MM.1S (cell line): ENCODE results near the gene MRPL20.

ENCODE experiments used
- CTCF ChIP-seq: fragments of 300-600 bp; sonication (generic); IDR thresholded peaks from 2 replicates; pipeline ENCODE4 v1.5.1; 2016; ENCODE audit warnings: antibody characterized with exemption, low read length, mixed read lengths
- EZH2 ChIP-seq: fragments of 300-600 bp; sonication (generic); optimal IDR thresholded peaks from 2 replicates; pipeline ENCODE3; 2017; ENCODE audit warnings: low read depth, mild to moderate bottlenecking, antibody characterized with exemption, low read length, mixed read lengths

DNA sequence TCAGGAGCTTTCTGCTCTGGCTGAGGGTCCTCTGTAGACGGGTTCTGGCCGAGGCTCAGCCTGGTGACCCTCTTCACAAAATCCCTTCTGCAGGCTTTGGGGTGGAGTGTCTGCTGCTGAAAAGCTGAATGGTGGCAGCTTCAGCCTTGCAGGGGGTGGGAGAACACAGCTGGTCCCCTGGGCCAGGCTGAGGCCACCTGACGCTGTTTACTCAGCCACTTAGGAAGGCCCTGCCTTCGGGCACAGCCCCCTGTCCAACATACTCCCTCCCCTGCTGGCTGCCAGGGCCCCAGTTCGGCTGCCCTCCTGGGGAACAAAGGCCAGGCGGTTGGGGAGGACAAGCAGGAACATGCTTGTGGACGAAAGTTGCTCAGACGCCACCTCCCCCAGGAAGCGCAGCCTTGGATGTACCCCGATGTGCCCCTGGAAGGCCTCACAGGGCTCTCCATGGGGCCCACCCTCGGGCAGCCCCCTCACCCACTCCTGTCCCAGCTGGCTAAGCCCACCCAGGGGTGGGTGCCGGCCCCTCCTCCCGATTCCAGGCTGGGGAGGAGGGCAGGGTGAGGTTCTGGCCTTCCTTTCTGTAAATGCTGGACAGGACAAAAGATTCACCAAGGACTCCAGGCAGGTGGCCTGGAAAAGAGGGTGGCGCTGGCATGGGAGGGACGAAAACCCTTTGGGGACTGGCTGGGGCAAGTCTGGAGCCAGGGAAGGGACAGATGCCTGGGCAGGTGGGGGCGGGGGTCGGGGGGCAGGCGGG, 14.2 kb upstream of the MRPL20 start, which contains the start of gene ANKRD65:
- TF ChIP-seq CTCF (no peak), EZH2 (no peak)
